Measurements from ENCODE around the gene NCKAP5.

NCKAP5 gene

DNA sequence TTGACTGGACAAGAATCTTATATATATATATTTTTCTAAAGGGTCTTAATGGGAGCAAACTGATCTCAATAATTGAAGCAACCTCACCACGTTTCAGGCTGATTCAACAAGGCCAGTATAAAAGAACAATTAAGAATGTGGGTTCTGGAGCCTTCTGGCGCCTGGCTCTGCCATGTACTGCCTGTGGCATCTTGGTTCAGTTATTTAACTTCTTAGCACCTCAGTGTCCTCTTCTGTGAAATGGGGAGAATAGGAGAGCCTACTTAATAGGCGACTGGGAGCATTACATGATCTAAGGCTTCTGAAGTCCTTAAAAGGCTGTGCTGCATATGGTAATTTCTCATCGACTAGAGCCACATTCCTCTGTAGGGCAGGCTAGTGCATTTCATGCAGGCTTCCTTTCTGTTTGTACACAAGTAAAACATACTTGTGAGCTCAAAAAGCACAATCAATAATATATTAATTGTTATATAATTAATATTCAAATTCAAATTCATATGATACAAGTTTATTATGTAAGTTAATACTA, 779.9 kb downstream of the NCKAP5 start:
- Histone ChIP-seq H3K4me1 (ENCODE audit: control insufficient read depth in 1 of 2, insufficient read depth in 2 of 2, low read length in 2 of 2) (no peaks in the 10 kb centered on the region), H3K36me3 (ENCODE audit: control insufficient read depth in 1 of 2, insufficient read depth in 2 of 2, low read length in 2 of 2) (no peaks in the 10 kb centered on the region), H3K4me3 (ENCODE audit: low read depth in 1 of 2, low read length in 2 of 2) (no peak overlapping the region), H3K27me3 (ENCODE audit: control insufficient read depth in 1 of 2, insufficient read depth in 2 of 2, low read length in 2 of 2) (no peaks in the 10 kb centered on the region), H3K27ac (ENCODE audit: low read depth, low read length) (no peak overlapping the region), H3K9ac (ENCODE audit: low read depth in 1 of 2, low read length in 2 of 2) (no peak overlapping the region), H3K9me3 (ENCODE audit: control insufficient read depth in 1 of 2, low read length in 2 of 2) (no peaks in the 10 kb centered on the region)

DNA sequence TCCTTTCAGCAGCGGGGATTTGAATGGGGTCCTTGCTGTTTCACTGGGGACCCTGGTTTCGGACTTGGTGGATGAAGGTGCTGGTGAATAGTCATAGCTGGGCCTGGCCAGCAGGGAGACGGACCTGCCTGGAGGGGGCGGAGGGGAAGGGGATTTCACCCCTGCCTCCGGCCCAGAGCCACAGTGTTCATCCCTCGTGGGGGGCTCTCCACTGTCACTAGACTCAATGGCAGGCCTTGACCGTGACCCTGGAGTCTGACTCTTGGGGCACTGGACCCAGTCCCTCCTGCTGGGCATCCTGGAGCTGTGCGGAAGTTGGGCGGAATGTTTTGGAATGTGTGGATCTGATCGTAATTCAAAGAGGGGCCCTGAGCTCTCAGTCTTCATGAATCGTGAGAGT, 784.4 kb downstream of the NCKAP5 start:
- Histone ChIP-seq H3K27ac (ENCODE audit: low read depth, low read length) (no peak overlapping the region), H3K4me1 (ENCODE audit: control insufficient read depth in 1 of 2, insufficient read depth in 2 of 2, low read length in 2 of 2) (no peaks in the 10 kb centered on the region), H3K36me3 (ENCODE audit: control insufficient read depth in 1 of 2, insufficient read depth in 2 of 2, low read length in 2 of 2) (no peaks in the 10 kb centered on the region), H3K9me3 (ENCODE audit: control insufficient read depth in 1 of 2, low read length in 2 of 2) (no peaks in the 10 kb centered on the region), H3K27me3 (ENCODE audit: control insufficient read depth in 1 of 2, insufficient read depth in 2 of 2, low read length in 2 of 2) (no peaks in the 10 kb centered on the region), H3K4me3 (ENCODE audit: low read depth in 1 of 2, low read length in 2 of 2) (no peak overlapping the region), H3K9ac (ENCODE audit: low read depth in 1 of 2, low read length in 2 of 2) (no peak overlapping the region)

DNA sequence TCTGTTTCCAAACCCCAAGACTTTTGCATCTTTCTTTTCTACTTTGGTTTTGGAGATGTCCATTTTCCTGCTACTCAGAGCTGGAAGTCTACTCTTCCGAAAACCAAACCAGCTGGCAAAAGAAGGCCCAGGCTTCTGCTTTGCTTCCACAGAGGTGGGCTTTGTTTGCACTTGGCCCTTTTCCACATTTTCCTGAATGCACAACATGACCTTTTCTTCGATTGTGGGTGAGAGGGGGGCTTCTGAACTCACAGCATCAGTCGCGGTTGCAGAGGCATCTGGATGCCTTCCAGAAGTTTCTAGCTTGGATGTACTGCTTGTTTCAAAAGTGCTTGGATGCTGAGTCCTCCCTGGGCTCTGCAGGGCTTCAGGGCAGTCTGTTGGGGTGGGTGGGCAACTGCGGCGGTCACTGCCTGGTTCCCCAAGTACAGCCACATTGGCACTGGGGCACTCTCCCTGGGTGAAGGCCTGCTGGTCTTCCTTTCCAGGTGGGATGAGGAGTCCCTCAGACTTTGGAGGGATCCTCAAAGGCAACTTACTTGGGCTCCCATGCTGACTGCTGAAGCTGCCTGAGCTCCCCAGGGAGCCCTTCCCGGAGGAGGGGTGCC, 786.0 kb downstream of the NCKAP5 start:
- no peaks in the 10 kb centered on the region for H3K4me1 ChIP-seq (ENCODE audit: control insufficient read depth in 1 of 2, insufficient read depth in 2 of 2, low read length in 2 of 2)
- no peak overlapping the region for H3K9ac ChIP-seq (ENCODE audit: low read depth in 1 of 2, low read length in 2 of 2)
- H3K9me3 ChIP-seq (ENCODE audit: control insufficient read depth in 1 of 2, low read length in 2 of 2), result no peaks in the 10 kb centered on the region
- H3K27ac ChIP-seq (ENCODE audit: low read depth, low read length), result no peak overlapping the region
- H3K27me3 ChIP-seq (ENCODE audit: control insufficient read depth in 1 of 2, insufficient read depth in 2 of 2, low read length in 2 of 2), result no peaks in the 10 kb centered on the region
- no peak overlapping the region for H3K4me3 ChIP-seq (ENCODE audit: low read depth in 1 of 2, low read length in 2 of 2)
- no peaks in the 10 kb centered on the region for H3K36me3 ChIP-seq (ENCODE audit: control insufficient read depth in 1 of 2, insufficient read depth in 2 of 2, low read length in 2 of 2)

DNA sequence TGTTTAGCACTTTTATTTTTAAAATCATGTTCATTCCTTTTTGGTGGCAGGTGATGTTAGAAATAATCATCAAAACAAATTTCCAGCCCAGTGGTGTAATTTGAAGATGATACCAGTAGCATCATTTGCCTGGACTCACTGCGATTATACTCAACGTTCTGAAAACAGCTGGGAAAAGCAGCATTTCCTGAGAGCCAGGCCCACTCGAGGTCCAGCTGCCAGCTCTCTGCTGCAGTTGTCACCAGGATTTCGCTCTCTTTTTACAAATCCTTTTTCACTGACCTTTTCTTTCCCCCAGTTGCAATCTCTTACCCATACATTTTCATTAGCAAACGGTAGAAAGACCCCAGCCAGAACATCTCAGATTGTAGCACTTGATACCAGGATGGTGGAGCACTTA, 787.6 kb downstream of the NCKAP5 start:
- H3K36me3 ChIP-seq (ENCODE audit: control insufficient read depth in 1 of 2, insufficient read depth in 2 of 2, low read length in 2 of 2), result no peaks in the 10 kb centered on the region
- no peak overlapping the region for H3K4me3 ChIP-seq (ENCODE audit: low read depth in 1 of 2, low read length in 2 of 2)

DNA sequence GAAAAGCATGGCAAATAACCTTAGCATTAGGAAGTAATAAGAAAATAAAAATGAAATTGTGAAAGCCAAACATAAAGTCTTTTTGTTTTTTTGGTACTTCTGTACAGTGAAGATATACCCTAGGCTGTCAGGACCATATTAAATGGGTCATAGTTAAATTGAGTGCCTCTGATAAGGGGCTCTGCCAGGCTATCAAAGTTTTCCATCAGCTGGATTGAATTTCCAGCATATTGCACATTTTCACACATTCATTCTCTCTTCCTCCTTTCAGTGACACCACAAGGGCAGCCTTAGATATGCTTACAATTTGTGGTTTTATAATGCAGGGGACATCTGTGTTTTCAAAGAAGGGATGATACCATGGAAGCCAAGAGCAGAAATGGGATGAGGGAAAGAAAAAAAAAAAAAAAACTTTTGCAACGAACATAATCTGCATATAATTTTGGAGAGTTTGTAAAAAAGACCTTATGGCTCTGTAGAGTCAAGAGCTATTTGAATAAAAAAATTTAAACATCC, 789.0 kb downstream of the NCKAP5 start:
- Histone ChIP-seq H3K4me1 (ENCODE audit: control insufficient read depth in 1 of 2, insufficient read depth in 2 of 2, low read length in 2 of 2) (no peaks in the 10 kb centered on the region), H3K27ac (ENCODE audit: low read depth, low read length) (no peak overlapping the region), H3K9ac (ENCODE audit: low read depth in 1 of 2, low read length in 2 of 2) (no peak overlapping the region), H3K36me3 (ENCODE audit: control insufficient read depth in 1 of 2, insufficient read depth in 2 of 2, low read length in 2 of 2) (no peaks in the 10 kb centered on the region), H3K4me3 (ENCODE audit: low read depth in 1 of 2, low read length in 2 of 2) (no peak overlapping the region), H3K9me3 (ENCODE audit: control insufficient read depth in 1 of 2, low read length in 2 of 2) (no peaks in the 10 kb centered on the region), H3K27me3 (ENCODE audit: control insufficient read depth in 1 of 2, insufficient read depth in 2 of 2, low read length in 2 of 2) (no peaks in the 10 kb centered on the region)

More for the DNA sequence above, 787.6 kb downstream of the NCKAP5 start:
- H3K27ac ChIP-seq (ENCODE audit: low read depth, low read length), result no peak overlapping the region
- H3K9me3 ChIP-seq (ENCODE audit: control insufficient read depth in 1 of 2, low read length in 2 of 2), result no peaks in the 10 kb centered on the region
- no peaks in the 10 kb centered on the region for H3K4me1 ChIP-seq (ENCODE audit: control insufficient read depth in 1 of 2, insufficient read depth in 2 of 2, low read length in 2 of 2)
- H3K27me3 ChIP-seq (ENCODE audit: control insufficient read depth in 1 of 2, insufficient read depth in 2 of 2, low read length in 2 of 2), result no peaks in the 10 kb centered on the region
- H3K9ac ChIP-seq (ENCODE audit: low read depth in 1 of 2, low read length in 2 of 2), result no peak overlapping the region

DNA sequence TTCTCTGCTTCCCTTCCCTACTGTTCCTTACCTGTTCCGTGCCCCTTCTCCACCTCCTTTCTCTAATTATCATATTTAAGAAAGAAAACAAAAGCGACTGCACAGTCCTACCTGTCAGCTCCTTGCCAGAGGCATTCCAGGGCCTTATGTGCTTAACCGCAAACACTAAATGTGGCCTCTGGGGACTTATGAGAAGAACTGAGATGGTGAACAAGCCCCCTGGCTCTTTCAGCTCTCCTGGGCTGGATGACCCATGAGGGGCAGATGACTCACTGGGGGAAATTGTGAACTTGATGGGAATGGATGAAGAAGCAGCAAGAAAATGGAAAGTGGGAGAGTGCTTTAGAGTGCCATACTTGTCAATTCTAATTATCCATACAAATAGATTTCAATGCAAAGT, 792.0 kb downstream of the NCKAP5 start:
- no peaks in the 10 kb centered on the region for H3K27me3 ChIP-seq (ENCODE audit: control insufficient read depth in 1 of 2, insufficient read depth in 2 of 2, low read length in 2 of 2)
- no peak overlapping the region for H3K27ac ChIP-seq (ENCODE audit: low read depth, low read length)
- no peak overlapping the region for H3K4me3 ChIP-seq (ENCODE audit: low read depth in 1 of 2, low read length in 2 of 2)
- H3K4me1 ChIP-seq (ENCODE audit: control insufficient read depth in 1 of 2, insufficient read depth in 2 of 2, low read length in 2 of 2), result no peaks in the 10 kb centered on the region
- H3K36me3 ChIP-seq (ENCODE audit: control insufficient read depth in 1 of 2, insufficient read depth in 2 of 2, low read length in 2 of 2), result no peaks in the 10 kb centered on the region
- H3K9me3 ChIP-seq (ENCODE audit: control insufficient read depth in 1 of 2, low read length in 2 of 2), result no peaks in the 10 kb centered on the region
- H3K9ac ChIP-seq (ENCODE audit: low read depth in 1 of 2, low read length in 2 of 2), result no peak overlapping the region

DNA sequence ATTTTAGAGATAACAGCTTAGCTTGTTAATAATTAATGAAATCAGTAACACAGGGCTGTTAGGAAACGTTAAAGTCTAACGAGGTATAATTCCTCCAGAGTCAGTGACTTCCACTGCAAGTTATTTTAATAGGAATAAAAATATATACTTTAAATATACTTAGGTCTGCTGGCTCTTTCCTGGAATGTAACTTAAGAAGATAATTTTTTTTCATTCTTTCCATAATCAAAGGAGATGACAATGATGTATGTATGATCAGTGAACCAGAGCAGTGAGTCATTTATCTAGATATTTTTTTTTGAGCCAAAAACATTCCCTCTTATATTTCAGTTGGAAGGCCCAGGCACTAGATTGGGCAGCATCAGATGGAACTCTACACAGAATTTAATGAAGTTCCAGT, 794.1 kb downstream of the NCKAP5 start:
- no peak overlapping the region for H3K4me3 ChIP-seq (ENCODE audit: low read depth in 1 of 2, low read length in 2 of 2)
- H3K9me3 ChIP-seq (ENCODE audit: control insufficient read depth in 1 of 2, low read length in 2 of 2), result no peaks in the 10 kb centered on the region
- H3K9ac ChIP-seq (ENCODE audit: low read depth in 1 of 2, low read length in 2 of 2), result no peak overlapping the region
- H3K27me3 ChIP-seq (ENCODE audit: control insufficient read depth in 1 of 2, insufficient read depth in 2 of 2, low read length in 2 of 2), result no peaks in the 10 kb centered on the region
- H3K36me3 ChIP-seq (ENCODE audit: control insufficient read depth in 1 of 2, insufficient read depth in 2 of 2, low read length in 2 of 2), result no peaks in the 10 kb centered on the region
- no peaks in the 10 kb centered on the region for H3K4me1 ChIP-seq (ENCODE audit: control insufficient read depth in 1 of 2, insufficient read depth in 2 of 2, low read length in 2 of 2)
- no peak overlapping the region for H3K27ac ChIP-seq (ENCODE audit: low read depth, low read length)

DNA sequence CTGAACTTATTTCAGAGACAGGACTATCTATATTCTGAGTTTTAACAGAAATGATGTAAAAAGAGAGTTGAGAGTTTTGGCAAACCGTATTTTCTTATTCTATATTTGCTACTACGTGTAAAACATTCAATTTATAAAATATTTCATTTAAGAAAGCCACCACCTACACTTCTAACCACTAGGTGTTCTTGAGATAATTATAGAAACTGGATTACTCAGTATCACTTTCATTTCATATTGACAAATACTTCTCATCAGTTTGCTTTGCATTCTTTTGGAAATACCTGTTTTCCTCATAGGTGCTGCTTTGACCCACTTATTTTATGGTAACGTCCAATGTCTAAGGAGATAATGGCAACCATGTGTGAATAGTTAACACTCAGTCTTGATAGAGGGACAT, 794.9 kb downstream of the NCKAP5 start:
- no peaks in the 10 kb centered on the region for H3K36me3 ChIP-seq (ENCODE audit: control insufficient read depth in 1 of 2, insufficient read depth in 2 of 2, low read length in 2 of 2)
- H3K4me3 ChIP-seq (ENCODE audit: low read depth in 1 of 2, low read length in 2 of 2), result no peak overlapping the region
- H3K9me3 ChIP-seq (ENCODE audit: control insufficient read depth in 1 of 2, low read length in 2 of 2), result no peaks in the 10 kb centered on the region

DNA sequence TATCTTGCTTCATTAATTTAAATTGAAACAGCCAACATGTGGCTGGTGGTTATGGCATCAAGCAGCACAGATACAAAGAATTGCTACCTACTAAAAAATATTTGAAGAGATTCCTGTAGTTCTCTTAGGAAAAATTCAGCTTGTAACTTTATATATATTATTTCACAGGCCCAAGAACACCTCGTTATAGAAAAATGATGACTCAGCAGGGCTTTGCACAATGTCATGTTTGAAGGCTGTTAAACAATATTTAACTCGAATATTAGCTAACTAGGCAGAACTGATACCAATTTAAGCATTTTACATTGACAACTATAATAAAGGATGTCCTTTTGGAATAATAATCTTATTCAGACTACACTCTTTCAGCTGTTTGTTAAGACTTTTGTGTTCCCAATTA, 795.9 kb downstream of the NCKAP5 start:
- Histone ChIP-seq H3K36me3 (ENCODE audit: control insufficient read depth in 1 of 2, insufficient read depth in 2 of 2, low read length in 2 of 2) (no peaks in the 10 kb centered on the region), H3K9ac (ENCODE audit: low read depth in 1 of 2, low read length in 2 of 2) (no peak overlapping the region), H3K9me3 (ENCODE audit: control insufficient read depth in 1 of 2, low read length in 2 of 2) (no peaks in the 10 kb centered on the region), H3K4me1 (ENCODE audit: control insufficient read depth in 1 of 2, insufficient read depth in 2 of 2, low read length in 2 of 2) (no peaks in the 10 kb centered on the region), H3K4me3 (ENCODE audit: low read depth in 1 of 2, low read length in 2 of 2) (no peak overlapping the region), H3K27ac (ENCODE audit: low read depth, low read length) (no peak overlapping the region), H3K27me3 (ENCODE audit: control insufficient read depth in 1 of 2, insufficient read depth in 2 of 2, low read length in 2 of 2) (no peaks in the 10 kb centered on the region)

More for the DNA sequence above, 794.9 kb downstream of the NCKAP5 start:
- Histone ChIP-seq H3K4me1 (ENCODE audit: control insufficient read depth in 1 of 2, insufficient read depth in 2 of 2, low read length in 2 of 2) (no peaks in the 10 kb centered on the region), H3K27me3 (ENCODE audit: control insufficient read depth in 1 of 2, insufficient read depth in 2 of 2, low read length in 2 of 2) (no peaks in the 10 kb centered on the region), H3K9ac (ENCODE audit: low read depth in 1 of 2, low read length in 2 of 2) (no peak overlapping the region), H3K27ac (ENCODE audit: low read depth, low read length) (no peak overlapping the region)

DNA sequence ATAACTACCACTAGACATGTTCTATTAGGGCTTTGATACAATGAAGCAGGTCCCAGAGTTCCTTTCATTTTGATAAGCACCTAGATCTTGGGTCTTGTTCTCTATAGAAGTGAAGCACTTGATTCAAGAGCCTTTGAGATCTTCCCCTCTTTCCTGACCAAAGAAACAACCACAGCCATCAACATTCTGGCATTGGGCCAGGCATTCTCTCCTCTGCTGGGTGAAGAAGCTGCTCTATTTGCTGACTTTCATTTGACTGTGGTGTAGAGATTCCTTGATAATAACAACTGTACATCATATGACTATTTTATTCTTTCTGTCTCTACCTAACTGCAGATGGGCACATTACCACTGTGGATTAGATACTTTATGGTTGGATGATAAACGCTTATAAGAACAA, 801.7 kb downstream of the NCKAP5 start:
- Histone ChIP-seq H3K27me3 (ENCODE audit: control insufficient read depth in 1 of 2, insufficient read depth in 2 of 2, low read length in 2 of 2) (no peaks in the 10 kb centered on the region), H3K36me3 (ENCODE audit: control insufficient read depth in 1 of 2, insufficient read depth in 2 of 2, low read length in 2 of 2) (no peaks in the 10 kb centered on the region), H3K27ac (ENCODE audit: low read depth, low read length) (no peak overlapping the region), H3K4me1 (ENCODE audit: control insufficient read depth in 1 of 2, insufficient read depth in 2 of 2, low read length in 2 of 2) (no peaks in the 10 kb centered on the region), H3K9ac (ENCODE audit: low read depth in 1 of 2, low read length in 2 of 2) (no peak overlapping the region), H3K4me3 (ENCODE audit: low read depth in 1 of 2, low read length in 2 of 2) (no peak overlapping the region), H3K9me3 (ENCODE audit: control insufficient read depth in 1 of 2, low read length in 2 of 2) (no peaks in the 10 kb centered on the region)
